HG02973 (cell line): ENCODE data around the gene NMRK2.
"Not testable (repeated sequence)": the region's sequence is repeated elsewhere in the genome, so short reads cannot be mapped to it uniquely, and the experiment has no call there.

Experiments used
- ATAC-seq: cut with Tn5 transposase; IDR thresholded peaks from one replicate; pipeline ENCODE4 v1.9.1; 2021; ENCODE audit warnings: moderate library complexity; ENCODE audit not compliant: unreplicated experiment

Gene NMRK2, protein sequence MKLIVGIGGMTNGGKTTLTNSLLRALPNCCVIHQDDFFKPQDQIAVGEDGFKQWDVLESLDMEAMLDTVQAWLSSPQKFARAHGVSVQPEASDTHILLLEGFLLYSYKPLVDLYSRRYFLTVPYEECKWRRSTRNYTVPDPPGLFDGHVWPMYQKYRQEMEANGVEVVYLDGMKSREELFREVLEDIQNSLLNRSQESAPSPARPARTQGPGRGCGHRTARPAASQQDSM

DNA sequence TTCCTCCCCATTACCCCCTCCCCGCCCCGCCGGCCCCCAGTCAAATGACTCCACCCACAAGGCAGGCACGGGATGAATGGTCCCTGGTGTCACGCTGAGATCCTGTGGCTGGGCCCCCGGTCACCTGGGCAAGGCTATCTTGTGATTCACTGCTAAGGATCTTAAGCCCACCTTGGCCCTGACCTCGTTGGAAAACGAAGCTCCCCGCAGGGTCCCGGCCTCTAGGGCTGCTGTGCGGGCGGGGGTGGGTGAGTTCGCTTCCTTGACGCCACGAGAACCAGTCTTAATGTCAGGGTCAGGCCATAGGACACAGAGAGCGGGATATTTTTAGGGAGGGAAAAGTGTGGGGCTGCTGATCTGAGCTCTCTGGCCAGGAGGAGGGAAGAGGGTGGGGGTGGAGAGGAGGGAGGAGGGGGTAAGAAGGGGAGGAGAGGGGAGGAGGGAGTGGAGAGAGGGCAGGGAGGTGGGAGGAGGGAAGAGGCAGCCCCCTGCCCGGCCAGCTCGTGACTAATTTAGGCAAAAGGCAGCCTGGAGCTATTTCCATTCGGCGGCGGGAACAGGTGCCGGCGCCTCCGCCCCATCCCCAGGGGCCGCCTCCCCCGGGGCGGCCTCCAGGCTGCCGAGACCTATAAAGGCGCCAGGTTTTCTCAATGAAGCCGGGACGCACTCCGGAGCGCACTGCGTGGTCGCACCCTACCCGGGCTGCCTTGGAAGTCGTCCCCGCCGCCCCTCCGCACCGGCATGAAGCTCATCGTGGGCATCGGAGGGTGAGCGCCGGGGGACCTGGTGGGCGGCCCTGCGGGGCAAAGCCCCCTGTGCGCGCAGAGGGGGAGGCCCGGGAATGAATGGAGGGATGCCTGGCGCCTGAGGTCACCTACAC, at the start of gene NMRK2:
NMRK2 (plus strand) TSS at position 139 of the 880 bp plus-strand sequence; CDS start at position 742, 603 bp downstream.
- no peak for ATAC-seq

- no peak for ATAC-seq
Observed at GRCh38 chr19:3890591-3890990, 42.3 kb upstream of the NMRK2 start.

- no peak for ATAC-seq
Observed at GRCh38 chr19:3893509-3894179, 39.2 kb upstream of the NMRK2 start.

GRCh38 chr19:3894959-3895358, 37.9 kb upstream of the NMRK2 start:
- ATAC-seq = not testable (repeated sequence)

DNA sequence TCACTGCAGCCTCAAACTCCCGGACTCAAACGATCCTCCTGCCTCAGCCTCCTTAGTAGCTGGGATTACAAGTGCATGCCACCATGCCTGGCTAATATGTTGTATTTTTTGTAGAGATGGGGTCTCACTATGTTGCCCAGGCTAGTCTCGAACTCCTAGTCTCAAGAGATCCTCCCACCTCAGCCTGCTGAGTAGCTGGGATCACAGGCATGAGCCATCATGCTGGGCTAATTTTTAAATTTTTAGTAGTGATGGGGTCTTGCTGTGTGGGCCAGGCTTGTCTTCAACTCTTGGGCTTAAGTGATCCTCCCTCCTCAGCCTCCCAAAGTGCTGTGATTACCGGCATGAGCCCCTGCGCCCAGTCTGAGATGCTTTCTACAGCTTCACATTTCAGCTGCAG, 37.1 kb upstream of the NMRK2 start:
- no peak for ATAC-seq

GRCh38 chr19:3897936-3898335, 34.9 kb upstream of the NMRK2 start:
- no peak for ATAC-seq

DNA sequence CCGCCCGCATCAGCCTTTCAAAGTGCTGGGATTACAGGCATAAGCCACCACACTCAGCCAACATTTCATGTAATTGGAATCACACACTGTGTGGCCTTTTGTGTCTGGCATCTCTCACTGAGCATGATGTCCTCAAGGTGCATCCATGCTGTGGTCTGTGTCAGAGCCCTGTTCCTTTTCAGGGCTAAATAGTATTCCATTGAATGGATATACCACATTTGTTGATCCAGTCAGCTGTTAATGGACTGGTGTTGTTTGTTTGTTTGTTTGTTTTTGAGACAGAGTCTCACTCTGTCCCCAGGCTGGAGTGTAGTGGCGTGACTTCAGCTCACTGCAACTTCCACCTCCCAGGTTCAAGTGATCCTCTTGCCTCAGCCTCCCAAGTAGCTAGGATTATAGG, 34.4 kb upstream of the NMRK2 start:
- ATAC-seq = no peak

DNA sequence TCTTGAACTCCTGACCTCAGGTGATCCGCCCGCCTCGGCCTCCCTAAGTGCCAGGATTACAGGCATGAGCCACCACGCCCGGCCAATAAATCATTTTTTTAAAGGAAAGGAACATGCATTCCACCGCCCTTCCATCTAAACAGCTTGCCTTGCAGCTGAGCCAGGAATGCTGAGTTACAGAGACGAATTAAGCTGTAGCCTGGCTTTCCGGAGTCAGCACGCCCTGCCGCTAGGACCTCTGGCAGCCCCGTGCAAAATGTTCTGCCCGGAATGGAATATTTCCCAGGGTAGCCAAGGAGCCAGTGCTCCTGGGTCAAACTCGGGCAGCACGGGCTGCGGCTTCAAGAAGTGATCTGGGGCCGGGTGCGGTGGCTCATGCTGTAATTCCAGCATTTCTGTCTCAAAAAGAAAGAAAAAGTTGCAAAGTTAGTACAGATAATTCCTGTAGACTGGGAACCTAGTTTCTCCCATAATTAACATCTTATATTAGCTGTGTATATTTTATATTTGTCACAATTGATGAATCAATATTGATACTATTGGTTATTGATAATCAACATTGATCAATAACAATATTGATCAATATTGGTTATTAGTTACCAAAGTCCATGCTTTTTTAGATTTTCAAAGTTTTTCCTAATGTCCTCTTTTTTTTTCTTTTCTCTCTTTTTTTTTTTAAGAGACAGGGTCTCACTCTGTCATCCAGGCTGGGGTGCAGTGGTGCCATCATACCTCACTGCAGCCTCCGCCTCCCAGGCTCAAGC, 33.2 kb upstream of the NMRK2 start:
- ATAC-seq = no peak

DNA sequence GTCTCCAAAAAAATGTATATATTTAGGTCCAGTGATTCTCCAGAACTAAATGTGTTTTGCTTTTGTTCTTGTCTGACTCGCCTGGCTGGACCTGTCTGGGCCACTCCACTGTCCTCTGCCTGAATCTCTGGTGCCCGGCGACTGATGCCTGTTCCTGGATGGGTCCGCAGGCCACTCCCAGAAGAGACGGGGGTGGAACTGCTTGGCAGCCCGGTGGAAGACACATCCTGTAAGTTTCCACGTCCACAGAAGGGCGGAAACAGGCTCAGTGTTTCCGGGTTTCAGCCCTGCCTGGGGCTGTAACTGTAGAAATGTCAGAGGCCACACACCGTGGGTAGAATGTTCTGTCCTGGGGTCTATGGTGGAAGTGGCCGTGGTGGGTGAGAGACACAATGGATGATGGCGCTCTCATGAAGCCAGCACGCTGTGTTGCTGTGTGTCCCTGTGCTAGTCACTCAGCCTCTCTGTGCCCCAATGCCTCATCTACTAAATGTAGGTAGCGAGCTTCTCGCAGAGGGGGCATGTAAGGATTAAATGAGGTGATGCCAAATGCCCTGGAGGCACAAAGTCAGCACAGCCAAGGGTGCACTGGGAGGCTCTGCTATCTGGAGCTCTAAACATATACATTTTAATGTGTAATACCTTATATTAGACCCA, 30.4 kb upstream of the NMRK2 start:
- no peak for ATAC-seq

- no peak for ATAC-seq
Observed at GRCh38 chr19:3904233-3904632, 28.6 kb upstream of the NMRK2 start.

GRCh38 chr19:3907626-3908265, 25.1 kb upstream of the NMRK2 start:
- ATAC-seq = no peak

DNA sequence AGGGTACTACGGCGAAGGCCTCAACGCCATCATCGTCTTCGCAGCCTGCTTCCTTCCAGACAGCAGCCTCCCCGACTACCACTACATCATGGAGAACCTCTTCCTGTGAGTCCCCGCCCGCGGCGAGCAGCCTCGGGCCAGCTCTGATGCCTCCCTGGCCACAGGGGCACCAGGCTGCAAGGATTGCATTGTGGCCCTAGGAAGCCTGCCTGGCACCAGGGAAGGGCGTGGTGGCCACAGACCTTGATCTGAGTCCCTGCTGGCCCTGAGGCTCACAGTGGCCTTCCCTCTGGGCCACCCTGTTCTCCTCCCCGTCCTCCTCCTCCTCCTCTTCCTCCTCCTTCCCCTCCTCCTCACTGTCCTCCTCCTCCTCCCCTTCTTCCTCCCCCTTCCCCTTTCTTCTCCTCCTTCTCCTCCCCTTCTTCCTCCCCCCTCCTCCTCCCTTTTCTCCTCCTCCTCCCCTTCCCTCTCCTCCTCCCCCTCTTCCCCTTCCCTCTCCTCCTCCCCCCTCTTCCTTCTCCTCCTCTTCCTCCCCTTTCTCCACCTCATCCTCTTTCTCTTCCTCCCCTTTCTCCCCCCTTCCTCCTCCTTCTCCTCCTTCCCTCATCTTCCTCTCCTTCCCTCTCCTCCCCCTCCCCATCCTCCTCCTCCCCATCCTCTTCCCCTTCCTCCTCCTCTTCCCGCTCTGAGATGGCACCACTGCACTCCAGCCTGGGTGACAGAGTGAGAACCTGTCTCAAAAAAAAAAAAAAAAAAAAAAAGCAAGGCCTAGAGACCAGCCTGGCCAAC, 24.4 kb upstream of the NMRK2 start:
- no peak for ATAC-seq

GRCh38 chr19:3910105-3910504, 22.8 kb upstream of the NMRK2 start:
- no peak for ATAC-seq

DNA sequence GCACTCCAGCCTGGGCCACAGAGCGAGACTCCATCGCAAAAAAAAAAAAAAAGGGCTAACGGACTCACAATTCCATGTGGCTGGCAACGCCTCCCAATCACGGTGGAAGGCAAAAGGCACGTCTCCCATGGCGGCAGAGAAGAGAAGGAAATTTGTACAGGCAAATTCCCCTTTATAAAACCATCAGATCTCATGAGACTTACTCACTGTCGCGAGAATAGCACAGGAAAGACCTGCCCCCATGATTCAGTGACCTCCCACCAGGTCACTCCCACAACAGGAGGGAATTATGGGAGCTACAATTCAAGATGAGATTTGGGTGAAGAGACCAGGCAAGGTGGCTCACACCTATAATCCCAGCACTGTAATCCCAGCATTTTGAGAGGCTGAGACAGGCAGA, 18.7 kb upstream of the NMRK2 start:
- ATAC-seq = no peak

- ATAC-seq = no peak
Observed at GRCh38 chr19:3916033-3916432, 16.8 kb upstream of the NMRK2 start.

DNA sequence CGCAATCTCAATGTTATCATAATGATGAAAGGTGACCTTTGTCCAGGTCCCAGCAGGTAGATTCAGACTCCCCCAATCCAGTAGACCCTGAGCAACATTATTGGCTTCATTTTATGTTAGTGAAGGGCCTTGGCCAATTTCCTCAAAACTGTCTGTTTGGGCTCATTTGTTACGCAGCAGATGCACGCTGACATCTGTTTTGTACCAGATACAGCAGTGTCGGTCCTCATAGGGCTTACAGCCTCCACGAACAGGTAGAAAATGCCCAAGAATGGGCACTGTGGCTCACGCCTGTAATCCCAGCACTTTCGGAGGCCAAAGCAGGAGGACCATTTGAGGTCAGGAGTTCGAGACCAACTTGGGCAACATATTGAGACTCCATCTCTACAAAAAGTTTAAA, 13.1 kb upstream of the NMRK2 start:
- no peak for ATAC-seq

GRCh38 chr19:3923096-3923758, 9.6 kb upstream of the NMRK2 start:
- ATAC-seq = no peak

GRCh38 chr19:3923912-3924311, 9.0 kb upstream of the NMRK2 start:
- no peak for ATAC-seq

DNA sequence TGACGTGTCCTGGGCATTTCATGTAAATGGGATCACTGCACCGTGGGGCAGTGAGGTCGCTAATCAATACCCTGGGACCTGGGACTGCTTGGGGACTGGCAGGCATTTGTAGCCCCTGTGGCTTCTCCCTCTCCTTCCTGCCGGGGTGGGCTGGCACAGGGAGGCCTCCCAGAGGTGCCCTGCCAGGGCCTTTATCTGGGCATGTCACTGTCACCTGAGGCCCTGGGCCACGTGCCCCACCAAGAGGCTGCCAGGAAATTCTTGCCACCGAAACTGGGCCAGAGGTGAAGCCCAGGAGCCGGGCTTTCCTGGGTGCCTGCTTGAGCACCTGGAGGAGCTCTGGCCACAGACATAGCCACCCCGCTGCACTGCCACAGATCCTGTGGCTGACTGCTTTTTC, 1.8 kb upstream of the NMRK2 start:
- ATAC-seq = no peak
